K562 (cell line): ENCODE data around the gene IFT172. TPM values are rescaled to one million over a fixed set of nuclear protein-coding genes. Genes with fewer than 3 reads are reported as not detected.

Source experiments
- ADNP ChIP-seq: fragments of 200-800 bp; sonication (Bioruptor generic); IDR thresholded peaks from 2 replicates; pipeline ENCODE4 v1.6.1; 2016; ENCODE audit warnings: missing genetic modification characterization, missing compliant biosample characterization
- HBP1 ChIP-seq: fragments of 450-650 bp; formaldehyde crosslinking; IDR thresholded peaks from 2 replicates; pipeline ENCODE4 v1.4.0; 2022; ENCODE audit warnings: missing genetic modification characterization
- MCM5 ChIP-seq: fragments of 450-650 bp; IDR thresholded peaks from 2 replicates; pipeline ENCODE4 v1.6.1; 2016; ENCODE audit warnings: low read depth
- ZBTB12 ChIP-seq: fragments of 250-450 bp; sonication (Bioruptor Pico); IDR thresholded peaks from 2 replicates; pipeline ENCODE4 v1.4.0; 2020
- ZFP30 ChIP-seq: fragments of 250-450 bp; sonication (Bioruptor Pico); IDR thresholded peaks from 2 replicates; pipeline ENCODE4 v1.8.0; 2022; ENCODE audit warnings: moderate library complexity, mild to moderate bottlenecking, inconsistent platforms, borderline replicate concordance
- polyA plus RNA-seq, 8 experiments: library from polyadenylated mRNA; depleted of rRNA in 4 of 8; stranded (reverse) in 5 of 8; unstranded in 3 of 8; fragments of >200 nt; fragmentation: Nextera tagmentation in 2 of 8; fragmentation: Illumina TruSeq in 1 of 8; extraction: Ambion mirVana in 2 of 8; extraction: Trizol in 1 of 8; gene quantifications; 2 replicates each; pipeline versions ENCODE4 v1.2.1 to v1.2.3, GENCODE V29; 2011 to 2014; ENCODE audit warnings: inconsistent platforms in 1 of 8, missing spikeins in 1 of 8
- total RNA-seq, 7 experiments: library from RNA; depleted of rRNA in 6 of 7; stranded (reverse); fragments of >200 nt in 6 of 7; fragmentation: Illumina TruSeq in 2 of 7; extraction: Trizol in 2 of 7; gene quantifications; 2 replicates each; pipeline versions ENCODE4 v1.2.1 to v1.2.3, GENCODE V29; 2011 to 2021; ENCODE audit warnings: low replicate concordance in 1 of 7

IFT172 gene
- total and polyA plus RNA-seq, 9 of the 15 experiments (the other 6 are each of a cell fraction or from before 2014, with no cell fraction given), result 5.6 to 19.1 (median 13.5) TPM

- TF ChIP-seq ZBTB12 (CRISPR knock-in tag) (peak; percentile 93), ADNP (tag) (no peak), MCM5 (no peak), ZFP30 (CRISPR knock-in tag) (no peak), HBP1 (CRISPR knock-in tag) (no peak)
- TF ChIP-seq, all 486 proteins: peak for 120
These were observed at the start of gene IFT172 (continued) for GRCh38 chr2:27489498-27490397.
